HG03342 (cell line): ENCODE results near the gene D2HGDH.
"Not testable (repeated sequence)": the region's sequence is repeated elsewhere in the genome, so short reads cannot be mapped to it uniquely, and the experiment has no call there.

Experiments
- ATAC-seq: cut with Tn5 transposase; IDR thresholded peaks from one replicate; pipeline ENCODE4 v1.9.1; 2021; ENCODE audit warnings: mild to moderate bottlenecking, moderate library complexity; ENCODE audit not compliant: unreplicated experiment

Gene D2HGDH

GRCh38 chr2:241788572-241788971 is 54.1 kb downstream of the D2HGDH start:
- ATAC-seq = peak; percentile 62

- not testable (repeated sequence) for ATAC-seq
Observed at GRCh38 chr2:241791385-241791784, 57.0 kb downstream of the D2HGDH start.

- ATAC-seq = no peak
Observed at GRCh38 chr2:241793385-241793784, 59.0 kb downstream of the D2HGDH start.

GRCh38 chr2:241794250-241794823 is 59.9 kb downstream of the D2HGDH start:
- no peak for ATAC-seq

GRCh38 chr2:241795021-241795999 is 60.9 kb downstream of the D2HGDH start:
- no peak for ATAC-seq

GRCh38 chr2:241796209-241796608 is 61.8 kb downstream of the D2HGDH start:
- ATAC-seq = no peak

- ATAC-seq = no peak
Observed at GRCh38 chr2:241796610-241797138, 62.2 kb downstream of the D2HGDH start.

- no peak for ATAC-seq
Observed at GRCh38 chr2:241797441-241798080, 63.1 kb downstream of the D2HGDH start.

- ATAC-seq = no peak
Observed at GRCh38 chr2:241798081-241798630, 63.7 kb downstream of the D2HGDH start.

- no peak for ATAC-seq
Observed at GRCh38 chr2:241798631-241799521, 64.4 kb downstream of the D2HGDH start.

- ATAC-seq = no peak
Observed at GRCh38 chr2:241799522-241800197, 65.2 kb downstream of the D2HGDH start.

GRCh38 chr2:241800198-241800903 is 65.9 kb downstream of the D2HGDH start:
- not testable (repeated sequence) for ATAC-seq

- no peak for ATAC-seq
Observed at GRCh38 chr2:241801611-241802420, 67.4 kb downstream of the D2HGDH start.

- ATAC-seq = no peak
Observed at GRCh38 chr2:241802421-241803318, 68.2 kb downstream of the D2HGDH start.

- ATAC-seq = peak; percentile 46
Observed at GRCh38 chr2:241803387-241804325, 69.2 kb downstream of the D2HGDH start.
